Measurements from ENCODE around the gene FZD10.

The FZD10 gene

GRCh38 chr12:130128790-130129735 is 33.2 kb upstream of the FZD10 start:
- no peak for DNase-seq
- Histone ChIP-seq H3K4me2 (ENCODE audit: low read depth, low read length) (no peak overlapping the region), H3K9ac (ENCODE audit: low read length) (no peak overlapping the region), H2AFZ (ENCODE audit: low read length) (no peak overlapping the region), H3K27ac (ENCODE audit: low read length) (no peak overlapping the region), H3K79me2 (ENCODE audit: low read length) (no peaks in the 10 kb centered on the region), H4K20me1 (ENCODE audit: insufficient read depth, low read length) (no peaks in the 10 kb centered on the region), H3K4me3 (ENCODE audit: low read length) (no peak overlapping the region), H3K4me1 (ENCODE audit: low read length) (no peaks in the 10 kb centered on the region), H3K27me3 (replicated peaks; ENCODE audit: insufficient read depth, low read length) (no peaks in the 10 kb centered on the region), H3K36me3 (replicated peaks; ENCODE audit: insufficient read depth, low read length) (no peaks in the 10 kb centered on the region), H3K9me3 (replicated peaks; ENCODE audit: insufficient read depth, low read length) (no peaks in the 10 kb centered on the region), H3K9me2 (replicated peaks; ENCODE audit: insufficient read depth, low read length) (no peaks in the 10 kb centered on the region), H3F3A (ENCODE audit: insufficient read depth, low read length) (no peaks in the 10 kb centered on the region)
- TF ChIP-seq EZH2phosphoT487 (IDR thresholded peaks at IDR 0.05; ENCODE audit: low read length) (no peak), EZH2 (optimal IDR thresholded peaks at IDR 0.05; ENCODE audit: low read depth, low read length) (no peak), CTCF (IDR thresholded peaks at IDR 0.05; ENCODE audit: low read length) (no peak)

- no peaks in the 10 kb centered on the region for H3K4me1 ChIP-seq (ENCODE audit: low read length)
- TF ChIP-seq EZH2phosphoT487 (IDR thresholded peaks at IDR 0.05; ENCODE audit: low read length) (no peak), EZH2 (optimal IDR thresholded peaks at IDR 0.05; ENCODE audit: low read depth, low read length) (no peak), CTCF (IDR thresholded peaks at IDR 0.05; ENCODE audit: low read length) (no peak)
- H3K4me3 ChIP-seq (ENCODE audit: low read length), result no peak overlapping the region
- no peaks in the 10 kb centered on the region for H3K27me3 ChIP-seq (replicated peaks; ENCODE audit: insufficient read depth, low read length)
- H3K36me3 ChIP-seq (replicated peaks; ENCODE audit: insufficient read depth, low read length), result no peaks in the 10 kb centered on the region
- no peak overlapping the region for H3K27ac ChIP-seq (ENCODE audit: low read length)
- H3F3A ChIP-seq (ENCODE audit: insufficient read depth, low read length), result no peaks in the 10 kb centered on the region
- H3K9me3 ChIP-seq (replicated peaks; ENCODE audit: insufficient read depth, low read length), result no peaks in the 10 kb centered on the region
- no peaks in the 10 kb centered on the region for H3K9me2 ChIP-seq (replicated peaks; ENCODE audit: insufficient read depth, low read length)
- DNase-seq, result no peak
- no peak overlapping the region for H2AFZ ChIP-seq (ENCODE audit: low read length)
- H3K9ac ChIP-seq (ENCODE audit: low read length), result no peak overlapping the region
- no peaks in the 10 kb centered on the region for H3K79me2 ChIP-seq (ENCODE audit: low read length)
- H3K4me2 ChIP-seq (ENCODE audit: low read depth, low read length), result no peak overlapping the region
- no peaks in the 10 kb centered on the region for H4K20me1 ChIP-seq (ENCODE audit: insufficient read depth, low read length)
Measured at GRCh38 chr12:130130346-130130745, 31.9 kb upstream of the FZD10 start.

- no peaks in the 10 kb centered on the region for H3K36me3 ChIP-seq (replicated peaks; ENCODE audit: insufficient read depth, low read length)
- no peak for DNase-seq
- H3K4me1 ChIP-seq (ENCODE audit: low read length), result no peaks in the 10 kb centered on the region
- no peaks in the 10 kb centered on the region for H3K9me2 ChIP-seq (replicated peaks; ENCODE audit: insufficient read depth, low read length)
- no peak overlapping the region for H3K9ac ChIP-seq (ENCODE audit: low read length)
- no peak overlapping the region for H2AFZ ChIP-seq (ENCODE audit: low read length)
- TF ChIP-seq EZH2phosphoT487 (IDR thresholded peaks at IDR 0.05; ENCODE audit: low read length), result no peak
- TF ChIP-seq CTCF (IDR thresholded peaks at IDR 0.05; ENCODE audit: low read length), result no peak
- TF ChIP-seq EZH2 (optimal IDR thresholded peaks at IDR 0.05; ENCODE audit: low read depth, low read length), result no peak
- no peaks in the 10 kb centered on the region for H3K27me3 ChIP-seq (replicated peaks; ENCODE audit: insufficient read depth, low read length)
- H3K27ac ChIP-seq (ENCODE audit: low read length), result no peak overlapping the region
- no peak overlapping the region for H3K4me2 ChIP-seq (ENCODE audit: low read depth, low read length)
- no peaks in the 10 kb centered on the region for H3K79me2 ChIP-seq (ENCODE audit: low read length)
- no peaks in the 10 kb centered on the region for H3K9me3 ChIP-seq (replicated peaks; ENCODE audit: insufficient read depth, low read length)
- H4K20me1 ChIP-seq (ENCODE audit: insufficient read depth, low read length), result no peaks in the 10 kb centered on the region
- H3K4me3 ChIP-seq (ENCODE audit: low read length), result no peak overlapping the region
- no peaks in the 10 kb centered on the region for H3F3A ChIP-seq (ENCODE audit: insufficient read depth, low read length)
Measured at GRCh38 chr12:130131025-130131424, 31.2 kb upstream of the FZD10 start.

All from MM.1S (cell line).